ENCODE results near the gene SYTL2.
"Not testable (repeated sequence)": the region's sequence is repeated elsewhere in the genome, so short reads cannot be mapped to it uniquely, and the experiment has no call there.

SYTL2 gene

GRCh38 chr11:85848006-85848405 is 37.1 kb upstream of the SYTL2 start:
- no peak for FAIRE-seq
- TF ChIP-seq POLR2AphosphoS5 (IDR thresholded peaks at IDR 0.05; ENCODE audit: low read depth, low read length): no peak
- TF ChIP-seq SPI1 (IDR thresholded peaks at IDR 0.05; ENCODE audit: low read depth, low read length): no peak
- no peak for TF ChIP-seq TAF1 (IDR thresholded peaks at IDR 0.05; ENCODE audit: low read depth, low read length)
- no peak for TF ChIP-seq PAX5 (IDR thresholded peaks at IDR 0.05; ENCODE audit: insufficient read depth, low read length, severe bottlenecking)
- no peak for TF ChIP-seq POLR2A (IDR thresholded peaks at IDR 0.05; ENCODE audit: low read depth, low read length)
- TF ChIP-seq POU2F2 (IDR thresholded peaks at IDR 0.05; ENCODE audit: low read depth, low read length): no peak
- no peak for DNase-seq (ENCODE audit: insufficient read length, low spot score)

GRCh38 chr11:85847436-85847835 is 36.5 kb upstream of the SYTL2 start:
- DNase-seq (ENCODE audit: insufficient read length, low spot score) (no peak), FAIRE-seq (no peak)
- no peak for TF ChIP-seq SPI1 (IDR thresholded peaks at IDR 0.05; ENCODE audit: low read depth, low read length)
- TF ChIP-seq TAF1 (IDR thresholded peaks at IDR 0.05; ENCODE audit: low read depth, low read length): no peak
- TF ChIP-seq POU2F2 (IDR thresholded peaks at IDR 0.05; ENCODE audit: low read depth, low read length): no peak
- no peak for TF ChIP-seq PAX5 (IDR thresholded peaks at IDR 0.05; ENCODE audit: insufficient read depth, low read length, severe bottlenecking)
- TF ChIP-seq POLR2AphosphoS5 (IDR thresholded peaks at IDR 0.05; ENCODE audit: low read depth, low read length): no peak
- no peak for TF ChIP-seq POLR2A (IDR thresholded peaks at IDR 0.05; ENCODE audit: low read depth, low read length)

GRCh38 chr11:85845124-85845631 is 34.2 kb upstream of the SYTL2 start:
- FAIRE-seq: no peak
- DNase-seq (ENCODE audit: insufficient read length, low spot score): no peak
- TF ChIP-seq POLR2A (IDR thresholded peaks at IDR 0.05; ENCODE audit: low read depth, low read length) (no peak), SPI1 (IDR thresholded peaks at IDR 0.05; ENCODE audit: low read depth, low read length) (no peak), POU2F2 (IDR thresholded peaks at IDR 0.05; ENCODE audit: low read depth, low read length) (no peak), PAX5 (IDR thresholded peaks at IDR 0.05; ENCODE audit: insufficient read depth, low read length, severe bottlenecking) (no peak), TAF1 (IDR thresholded peaks at IDR 0.05; ENCODE audit: low read depth, low read length) (no peak), POLR2AphosphoS5 (IDR thresholded peaks at IDR 0.05; ENCODE audit: low read depth, low read length) (no peak)

DNA sequence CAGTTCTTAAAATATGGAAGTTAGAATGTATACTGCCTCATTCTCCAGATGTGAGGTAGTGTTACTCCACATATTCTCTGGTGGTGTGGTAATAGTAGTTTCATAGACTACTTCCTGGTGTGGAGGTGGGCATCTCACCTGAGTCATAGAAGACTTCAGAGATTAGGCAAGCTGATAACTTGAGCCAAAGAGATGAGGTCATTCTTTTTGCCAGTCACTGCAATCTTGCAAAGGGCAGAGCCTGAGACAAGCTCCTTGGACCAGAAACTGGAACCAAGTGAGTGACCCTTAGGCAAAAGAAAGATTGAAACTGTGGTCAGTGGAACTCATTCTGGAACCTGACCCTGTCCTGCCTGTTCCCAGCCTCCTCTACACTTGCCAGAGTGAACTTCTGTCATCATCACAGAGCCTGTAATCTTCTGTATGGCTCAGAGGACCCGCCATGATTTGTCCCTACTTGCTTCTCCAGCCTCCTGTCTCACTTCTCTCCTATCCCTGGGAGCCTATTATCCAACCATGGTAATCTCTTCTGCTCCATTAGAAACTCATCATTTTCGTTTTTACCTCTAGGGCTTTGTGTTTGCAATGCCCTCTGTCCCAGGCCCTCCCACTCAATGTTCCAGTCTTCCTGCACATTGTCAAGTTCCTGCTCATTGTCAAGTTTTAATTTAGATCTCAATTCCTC is 33.6 kb upstream of the SYTL2 start:
- no peak for TF ChIP-seq POLR2AphosphoS5 (IDR thresholded peaks at IDR 0.05; ENCODE audit: low read depth, low read length)
- no peak for TF ChIP-seq POLR2A (IDR thresholded peaks at IDR 0.05; ENCODE audit: low read depth, low read length)
- no peak for TF ChIP-seq TAF1 (IDR thresholded peaks at IDR 0.05; ENCODE audit: low read depth, low read length)
- TF ChIP-seq POU2F2 (IDR thresholded peaks at IDR 0.05; ENCODE audit: low read depth, low read length): no peak
- TF ChIP-seq SPI1 (IDR thresholded peaks at IDR 0.05; ENCODE audit: low read depth, low read length): no peak
- TF ChIP-seq PAX5 (IDR thresholded peaks at IDR 0.05; ENCODE audit: insufficient read depth, low read length, severe bottlenecking): no peak
- DNase-seq (ENCODE audit: insufficient read length, low spot score) (no peak), FAIRE-seq (no peak)

DNA sequence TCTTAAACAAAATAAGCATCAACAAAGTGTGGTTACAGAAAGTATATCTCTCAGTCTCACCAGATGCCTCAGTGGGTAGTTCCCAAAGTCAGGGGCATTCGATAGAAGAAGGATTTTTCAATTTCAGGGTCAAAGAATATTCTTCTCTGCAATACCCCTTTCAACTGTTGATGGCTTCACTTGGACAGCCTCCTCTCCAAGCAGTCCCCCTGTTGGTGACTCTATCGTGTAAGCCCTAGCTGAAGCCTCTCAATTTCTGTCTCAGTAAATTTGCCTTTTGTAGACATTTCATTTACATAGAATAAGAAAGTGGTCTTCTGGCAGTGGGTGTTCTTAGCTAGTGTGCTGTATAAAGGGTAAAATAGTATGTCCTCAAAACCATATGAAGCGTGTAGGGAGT is 33.0 kb upstream of the SYTL2 start:
- TF ChIP-seq POLR2A (IDR thresholded peaks at IDR 0.05; ENCODE audit: low read depth, low read length) (no peak), POLR2AphosphoS5 (IDR thresholded peaks at IDR 0.05; ENCODE audit: low read depth, low read length) (no peak), SPI1 (IDR thresholded peaks at IDR 0.05; ENCODE audit: low read depth, low read length) (no peak), PAX5 (IDR thresholded peaks at IDR 0.05; ENCODE audit: insufficient read depth, low read length, severe bottlenecking) (no peak), POU2F2 (IDR thresholded peaks at IDR 0.05; ENCODE audit: low read depth, low read length) (no peak), TAF1 (IDR thresholded peaks at IDR 0.05; ENCODE audit: low read depth, low read length) (no peak)
- no peak for DNase-seq (ENCODE audit: insufficient read length, low spot score)
- FAIRE-seq: no peak

DNA sequence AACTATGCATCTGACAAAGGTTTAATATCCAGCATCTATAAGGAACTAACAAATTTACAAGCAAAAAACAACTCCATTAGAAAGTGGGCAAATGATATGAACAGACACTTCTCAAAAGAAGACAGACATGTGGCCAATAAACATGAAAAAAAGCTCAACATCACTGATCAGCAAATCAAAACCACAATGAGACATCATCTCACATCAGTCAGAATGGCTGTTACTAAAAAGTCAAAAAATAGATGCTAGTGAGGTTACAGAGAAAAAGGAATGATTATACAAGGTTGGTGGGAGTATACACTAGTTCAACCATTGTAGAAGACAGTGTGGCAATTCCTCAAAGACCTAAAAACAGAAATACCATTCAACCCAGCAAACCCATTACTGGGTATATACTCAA is 30.0 kb upstream of the SYTL2 start:
- not testable (repeated sequence) for FAIRE-seq; DNase-seq (ENCODE audit: insufficient read length, low spot score)

GRCh38 chr11:85835729-85836128 is 24.8 kb upstream of the SYTL2 start:
- FAIRE-seq (no peak), DNase-seq (ENCODE audit: insufficient read length, low spot score) (no peak)
- TF ChIP-seq TAF1 (IDR thresholded peaks at IDR 0.05; ENCODE audit: low read depth, low read length) (no peak), PAX5 (IDR thresholded peaks at IDR 0.05; ENCODE audit: insufficient read depth, low read length, severe bottlenecking) (no peak), SPI1 (IDR thresholded peaks at IDR 0.05; ENCODE audit: low read depth, low read length) (no peak), POLR2AphosphoS5 (IDR thresholded peaks at IDR 0.05; ENCODE audit: low read depth, low read length) (no peak), POLR2A (IDR thresholded peaks at IDR 0.05; ENCODE audit: low read depth, low read length) (no peak), POU2F2 (IDR thresholded peaks at IDR 0.05; ENCODE audit: low read depth, low read length) (no peak)

- FAIRE-seq: no peak
Measured at GRCh38 chr11:85835263-85835662, 24.3 kb upstream of the SYTL2 start.

GRCh38 chr11:85831050-85831449 is 20.1 kb upstream of the SYTL2 start:
- FAIRE-seq (no peak), DNase-seq (ENCODE audit: insufficient read length, low spot score) (no peak)
- TF ChIP-seq TAF1 (IDR thresholded peaks at IDR 0.05; ENCODE audit: low read depth, low read length) (no peak), PAX5 (IDR thresholded peaks at IDR 0.05; ENCODE audit: insufficient read depth, low read length, severe bottlenecking) (no peak), SPI1 (IDR thresholded peaks at IDR 0.05; ENCODE audit: low read depth, low read length) (no peak), POU2F2 (IDR thresholded peaks at IDR 0.05; ENCODE audit: low read depth, low read length) (no peak), POLR2AphosphoS5 (IDR thresholded peaks at IDR 0.05; ENCODE audit: low read depth, low read length) (no peak), POLR2A (IDR thresholded peaks at IDR 0.05; ENCODE audit: low read depth, low read length) (no peak)

More at GRCh38 chr11:85835263-85835662, 24.3 kb upstream of the SYTL2 start:
- TF ChIP-seq SPI1 (IDR thresholded peaks at IDR 0.05; ENCODE audit: low read depth, low read length) (no peak), TAF1 (IDR thresholded peaks at IDR 0.05; ENCODE audit: low read depth, low read length) (no peak), POLR2AphosphoS5 (IDR thresholded peaks at IDR 0.05; ENCODE audit: low read depth, low read length) (no peak), PAX5 (IDR thresholded peaks at IDR 0.05; ENCODE audit: insufficient read depth, low read length, severe bottlenecking) (no peak), POU2F2 (IDR thresholded peaks at IDR 0.05; ENCODE audit: low read depth, low read length) (no peak), POLR2A (IDR thresholded peaks at IDR 0.05; ENCODE audit: low read depth, low read length) (no peak)
- no peak for DNase-seq (ENCODE audit: insufficient read length, low spot score)

GRCh38 chr11:85829172-85829571 is 18.2 kb upstream of the SYTL2 start:
- no peak for FAIRE-seq
- TF ChIP-seq POLR2A (IDR thresholded peaks at IDR 0.05; ENCODE audit: low read depth, low read length) (no peak), TAF1 (IDR thresholded peaks at IDR 0.05; ENCODE audit: low read depth, low read length) (no peak), POU2F2 (IDR thresholded peaks at IDR 0.05; ENCODE audit: low read depth, low read length) (no peak), PAX5 (IDR thresholded peaks at IDR 0.05; ENCODE audit: insufficient read depth, low read length, severe bottlenecking) (no peak), POLR2AphosphoS5 (IDR thresholded peaks at IDR 0.05; ENCODE audit: low read depth, low read length) (no peak), SPI1 (IDR thresholded peaks at IDR 0.05; ENCODE audit: low read depth, low read length) (no peak)
- no peak for DNase-seq (ENCODE audit: insufficient read length, low spot score)

Data from GM12891 (cell line).